T47D (cell line): ENCODE results near the gene SYCP2L.
A peak's percentile ranks its signal among the peaks of the same experiment; 100 is the strongest.

ENCODE experiments used
- DNase-seq, 2 experiments: peaks; one replicate each; pipeline versions ENCODE4 v3.0.0 to v3.0.0-alpha.2; 2011 to 2012; ENCODE audit warnings: low read depth in 1 of 2, low spot score in 1 of 2
- JUND ChIP-seq: IDR thresholded peaks from 2 replicates; pipeline ENCODE4 v1.6.1; 2012; ENCODE audit warnings: low read depth
- in situ Hi-C: cut with HindIII; loops from 2 replicates; pipeline ENCODE4 v1.10.0; 2016; ENCODE audit warnings: low sequenced_read_pairs, low pct_unique_long_range_greater_than_20kb

SYCP2L gene

DNA sequence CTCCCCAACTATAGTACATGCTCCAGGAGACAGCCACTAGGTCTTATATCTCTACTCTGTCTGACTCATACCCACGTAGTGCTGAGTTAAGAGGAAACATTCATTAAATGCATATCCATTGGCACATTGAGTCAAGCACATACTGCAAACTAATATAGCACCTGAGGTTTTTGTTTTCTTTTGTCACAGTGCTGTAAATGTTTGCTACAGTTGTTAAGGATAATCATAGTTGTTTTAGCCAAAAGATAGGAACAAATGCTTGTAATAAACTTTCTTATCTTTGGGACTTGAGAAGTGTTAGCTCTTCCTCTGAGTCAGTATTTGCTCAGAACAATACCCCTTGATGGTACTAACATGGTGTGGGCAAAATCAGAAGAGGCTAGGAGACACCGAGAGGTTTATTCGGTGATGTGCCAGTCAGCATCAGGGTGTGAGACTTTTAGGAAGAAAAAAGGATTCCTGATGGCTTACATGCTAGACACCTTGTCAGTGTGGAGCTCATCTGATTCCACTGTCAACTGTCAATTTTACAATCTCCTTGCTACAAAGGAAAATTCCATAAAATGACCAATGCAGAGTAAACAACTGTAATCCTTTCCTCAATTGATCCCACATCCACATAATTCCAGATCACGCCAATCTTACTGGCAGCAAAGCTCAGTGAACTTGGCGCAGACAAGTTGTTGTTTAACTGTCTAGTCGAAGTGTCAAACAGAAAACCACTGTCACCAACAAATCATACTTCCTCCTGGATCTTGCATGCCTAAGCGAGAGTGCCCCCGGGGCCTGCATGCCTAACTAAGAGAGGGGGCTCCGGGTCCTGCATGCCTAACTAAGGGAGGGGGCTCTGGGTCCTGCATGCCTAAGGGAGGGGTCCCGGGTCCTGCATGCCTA is 121.1 kb downstream of the SYCP2L start:
- DNase-seq: no peak
- TF ChIP-seq JUND: no peak
- in situ Hi-C loops: no loop called here

DNA sequence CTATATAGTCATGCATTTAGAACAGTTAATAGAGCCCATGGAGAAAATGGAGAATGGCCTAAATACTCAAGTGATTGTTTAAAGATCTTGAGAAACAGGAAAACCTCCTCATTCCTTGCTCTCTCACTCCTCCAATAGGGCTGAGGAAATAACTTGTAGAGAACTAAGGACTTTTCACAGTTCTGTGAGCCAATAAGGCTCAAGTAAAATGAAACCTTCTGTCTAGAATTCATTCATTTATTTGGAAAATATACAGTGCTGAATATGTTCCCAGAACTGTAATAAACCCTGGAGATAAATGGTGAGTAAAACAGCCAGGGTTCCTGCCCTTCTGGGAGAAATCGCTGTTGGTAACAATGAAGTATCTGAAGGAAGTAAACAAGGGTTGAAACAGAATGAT is 122.0 kb downstream of the SYCP2L start:
- no peak for TF ChIP-seq JUND
- DNase-seq: no peak
- in situ Hi-C loops: no loop called here

DNA sequence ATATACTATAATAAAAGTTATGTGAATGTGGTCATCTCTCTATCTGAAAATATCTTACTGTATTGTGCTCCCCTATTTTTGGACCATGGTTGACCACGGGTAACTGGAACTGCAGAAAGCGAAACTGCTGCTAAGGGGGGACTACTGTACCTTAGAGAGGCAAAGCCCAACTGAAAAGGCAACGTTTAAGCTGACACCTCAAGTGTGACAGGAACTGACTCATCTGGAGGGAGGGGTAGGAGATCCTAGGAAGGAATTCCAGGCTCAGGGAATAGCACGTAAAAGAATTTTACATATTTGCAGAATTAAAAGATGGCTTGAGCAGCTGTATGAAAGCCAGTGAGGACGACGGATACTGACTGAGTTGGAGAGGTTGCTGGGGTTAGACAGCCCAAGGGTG is 122.5 kb downstream of the SYCP2L start:
- no peak for DNase-seq
- no peak for TF ChIP-seq JUND
- in situ Hi-C loops: no loop called here

DNA sequence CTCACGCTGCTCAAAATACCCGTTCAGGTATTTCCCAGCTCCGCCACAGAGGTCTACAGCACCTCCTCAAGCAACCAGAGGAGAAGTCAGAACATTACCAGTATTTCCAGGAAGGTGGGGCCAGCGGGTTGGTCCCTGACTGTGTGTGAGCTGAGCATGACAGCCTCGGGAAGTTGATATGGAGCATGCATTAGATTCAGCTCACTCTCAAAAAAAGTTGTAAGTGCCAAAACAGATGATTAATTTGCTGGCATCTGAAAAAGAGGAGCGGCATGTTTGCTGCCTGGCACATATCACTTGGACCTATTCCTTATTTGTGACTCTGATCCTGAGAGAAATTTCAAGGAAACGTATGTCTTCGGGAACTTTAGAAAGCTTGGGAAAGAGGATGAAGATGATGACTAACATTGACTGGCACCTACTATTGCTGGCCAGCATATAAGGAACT is 125.0 kb downstream of the SYCP2L start:
- DNase-seq: peak in 1 of 2 experiments; percentile 43
- no peak for TF ChIP-seq JUND
- in situ Hi-C loops: no loop called here

DNA sequence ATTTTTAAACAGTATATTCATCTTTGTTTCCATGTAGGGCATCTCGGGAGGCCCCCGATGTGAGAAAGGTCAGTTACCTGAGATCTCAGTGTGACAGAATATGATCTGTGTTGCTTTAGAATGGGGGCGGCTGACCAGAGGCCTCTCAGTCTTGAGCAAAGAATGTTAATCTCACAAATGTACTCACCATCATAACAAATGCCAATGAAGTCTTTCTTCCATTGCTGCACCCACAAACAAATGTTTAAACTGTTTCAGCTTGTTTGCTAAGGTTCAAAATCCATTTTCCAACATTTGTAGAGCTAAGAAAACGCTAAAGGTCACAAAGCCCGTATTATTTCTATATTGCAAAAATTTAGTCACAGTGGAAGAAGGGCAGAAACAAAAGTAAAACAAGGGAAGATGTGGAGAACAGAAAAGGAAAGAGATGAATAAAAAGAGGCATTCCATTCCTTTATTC is 125.5 kb downstream of the SYCP2L start:
- DNase-seq: no peak
- no peak for TF ChIP-seq JUND
- in situ Hi-C loops: no loop called here

DNA sequence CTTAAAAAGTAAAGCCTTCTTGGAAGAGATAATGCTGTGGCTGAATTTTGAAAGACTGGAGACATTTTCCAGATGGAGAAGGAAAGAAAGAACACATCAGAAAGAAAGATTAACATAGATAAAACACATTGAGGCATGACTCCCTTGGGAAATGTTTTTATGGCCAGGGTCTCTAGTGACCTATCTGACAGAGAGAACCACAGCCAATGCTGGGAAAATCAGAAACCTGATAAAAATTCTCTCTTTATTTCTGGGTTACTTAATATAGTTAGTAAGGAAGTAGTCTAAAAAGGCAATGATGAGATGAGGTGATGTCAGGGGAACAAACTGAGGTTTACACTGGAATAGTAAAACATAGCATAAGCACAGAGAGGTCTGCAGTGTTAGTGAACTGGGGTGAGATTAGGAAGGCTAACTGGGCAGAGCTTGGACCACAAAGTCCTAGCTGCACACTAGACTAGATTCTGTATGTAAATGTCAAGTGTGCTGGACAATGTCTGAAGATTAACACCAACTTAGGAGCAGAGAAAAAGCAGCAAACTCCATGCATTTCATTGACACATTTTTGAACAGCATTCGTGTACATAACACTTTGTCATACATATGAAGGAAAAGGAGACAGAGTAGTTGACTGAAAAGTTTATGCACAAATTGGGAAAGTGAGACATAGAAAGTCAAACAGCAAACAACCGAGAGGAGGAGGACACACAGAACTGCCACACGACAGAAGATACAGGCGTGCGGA is 126.3 kb downstream of the SYCP2L start:
- no peak for DNase-seq
- in situ Hi-C loops: no loop called here
- TF ChIP-seq JUND: no peak

DNA sequence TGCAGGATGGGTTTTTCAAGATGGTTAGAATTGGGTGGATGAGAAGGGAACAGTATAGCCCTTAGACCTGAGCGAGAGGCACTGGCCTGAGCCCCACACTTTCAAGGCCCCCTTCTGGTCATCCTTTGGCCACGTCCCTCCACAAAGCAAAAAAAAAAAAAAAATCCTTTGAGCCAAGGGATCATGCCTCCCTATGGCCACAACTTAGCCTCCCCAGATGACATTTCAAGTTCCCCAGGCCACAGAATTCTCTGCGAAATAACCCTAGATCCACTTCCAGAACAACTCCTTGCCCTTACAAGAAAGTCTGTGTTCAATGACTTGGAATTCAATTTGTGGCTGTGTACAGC is 126.8 kb downstream of the SYCP2L start:
- TF ChIP-seq JUND: no peak
- in situ Hi-C loops: no loop called here
- no peak for DNase-seq

DNA sequence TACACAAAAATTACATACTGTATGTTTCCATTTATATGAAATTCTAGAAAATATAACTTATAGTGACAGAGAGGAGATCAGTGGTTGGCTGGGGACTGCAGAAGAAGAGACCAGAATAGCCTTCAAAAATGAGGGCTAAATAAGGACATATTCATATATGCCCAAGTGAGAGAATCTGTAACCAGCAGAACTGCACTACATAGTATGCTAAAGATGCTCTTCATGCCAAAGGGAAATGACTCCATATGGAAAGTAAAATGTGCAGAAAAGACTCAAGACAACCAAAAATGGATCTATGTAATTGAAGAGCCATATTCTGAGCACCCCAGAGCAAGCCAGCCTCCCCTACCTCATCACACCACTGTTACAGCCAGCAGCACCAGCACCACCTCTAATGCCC is 128.2 kb downstream of the SYCP2L start:
- no peak for TF ChIP-seq JUND
- DNase-seq: no peak
- in situ Hi-C loops: no loop called here

DNA sequence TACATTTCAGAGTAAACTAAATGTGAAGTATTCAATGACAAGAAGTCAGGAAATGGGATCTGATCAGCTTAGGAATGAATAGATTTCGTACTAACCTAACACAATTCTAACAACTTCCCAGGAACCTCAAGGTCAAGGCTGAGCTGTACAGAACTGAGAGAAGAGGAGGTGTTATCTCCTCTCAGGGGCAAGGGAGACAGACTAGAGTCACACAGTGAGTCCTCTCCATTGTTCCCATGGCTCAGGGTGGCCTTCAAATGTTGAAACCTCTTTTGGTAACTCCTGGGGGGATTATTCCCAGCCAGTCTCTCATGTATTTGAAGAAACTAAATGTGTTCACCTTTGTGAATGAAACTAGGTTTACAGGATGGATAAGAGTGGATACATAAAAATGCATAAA is 129.6 kb downstream of the SYCP2L start:
- no peak for DNase-seq
- in situ Hi-C loops: no loop called here
- TF ChIP-seq JUND: no peak

DNA sequence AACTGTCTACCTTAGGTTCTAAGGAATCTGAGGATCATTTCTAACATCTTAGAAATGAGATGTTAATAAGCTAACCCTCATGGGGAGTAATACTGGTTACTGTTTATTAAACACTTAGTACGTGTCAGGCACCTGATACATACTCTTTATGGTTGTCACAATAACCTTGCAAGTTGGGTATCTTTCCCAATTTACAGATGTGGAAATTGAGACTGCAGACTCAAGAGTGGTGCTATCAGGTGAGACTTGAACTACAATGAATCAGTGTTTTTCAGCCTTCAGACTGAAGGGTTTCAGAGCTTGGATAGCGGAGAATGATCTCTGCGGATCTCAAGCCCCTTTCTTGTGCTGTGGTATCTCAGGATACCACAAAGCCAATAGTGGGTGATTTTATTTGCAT is 130.2 kb downstream of the SYCP2L start:
- TF ChIP-seq JUND: no peak
- no peak for DNase-seq
- in situ Hi-C loops: no loop called here

DNA sequence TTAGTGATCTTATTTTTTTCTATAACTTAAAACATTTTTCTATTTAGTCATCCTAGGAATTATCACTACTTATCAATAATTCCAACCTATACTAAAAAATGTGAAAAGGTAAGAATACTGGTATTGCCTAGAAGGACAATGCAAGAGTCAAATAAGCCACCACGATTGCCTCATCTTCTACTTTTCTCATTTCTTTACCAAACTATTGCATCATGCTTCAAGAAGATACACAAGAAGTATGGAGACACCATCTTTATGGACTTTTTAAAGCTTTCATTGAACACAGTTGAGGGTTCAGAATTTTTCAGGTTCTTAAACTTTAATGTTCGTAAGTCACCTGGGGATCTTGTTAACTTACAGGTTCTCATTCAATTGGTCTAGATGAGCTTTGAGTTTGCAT is 131.4 kb downstream of the SYCP2L start:
- DNase-seq: no peak
- in situ Hi-C loops: no loop called here
- no peak for TF ChIP-seq JUND

DNA sequence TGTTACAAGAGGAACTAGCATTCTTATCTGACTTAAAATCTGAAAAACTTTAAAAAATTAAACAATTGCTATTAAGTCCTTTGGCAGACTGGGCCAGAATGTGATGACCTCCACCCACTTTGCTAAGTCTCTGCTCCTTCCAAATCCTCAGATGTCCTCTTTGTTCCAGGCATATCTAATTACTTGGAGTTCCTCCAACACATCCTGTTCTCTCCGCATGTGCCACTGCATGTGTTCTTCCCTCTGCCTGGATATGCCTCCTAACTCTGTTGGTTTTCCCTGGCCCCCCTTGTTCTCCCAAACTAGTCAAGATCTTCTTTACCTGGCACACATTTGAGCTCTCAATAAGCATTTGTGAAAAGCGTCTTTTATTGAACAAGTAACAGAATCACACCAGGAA is 134.2 kb downstream of the SYCP2L start:
- in situ Hi-C loops: no loop called here
- TF ChIP-seq JUND: no peak
- DNase-seq: no peak

DNA sequence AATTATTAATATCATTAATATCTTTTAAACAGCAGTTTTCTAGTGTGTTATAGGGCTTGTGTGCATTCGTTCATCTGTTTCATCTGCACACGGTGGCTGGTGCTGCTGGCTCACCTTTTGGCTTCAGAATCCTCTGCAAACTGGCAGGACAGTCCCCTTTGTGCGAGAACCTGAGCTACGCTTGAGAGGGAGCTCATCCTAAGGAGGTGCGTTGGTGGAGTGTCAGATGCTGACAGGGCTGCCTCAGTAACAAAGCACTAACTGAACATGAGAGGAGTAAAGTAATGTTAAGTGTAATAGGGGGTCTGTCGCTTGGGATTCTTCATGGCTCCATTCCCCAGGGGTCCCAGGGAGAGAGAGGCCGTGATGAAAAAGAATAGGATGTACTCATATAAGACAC is 134.9 kb downstream of the SYCP2L start:
- no peak for DNase-seq
- in situ Hi-C loops: no loop called here
- TF ChIP-seq JUND: no peak
